Mucosa of stomach (tissue), 1 donor: ENCODE measurements around the gene SIRT7.

Experiments used
- H3K27me3 ChIP-seq: one replicate; pipeline ENCODE4 v1.7.0; 2013; ENCODE audit warnings: mild to moderate bottlenecking, low read length; ENCODE audit not compliant: control insufficient read depth, insufficient read depth
- H3K36me3 ChIP-seq: one replicate; pipeline ENCODE4 v1.7.0; 2013; ENCODE audit warnings: low read length; ENCODE audit not compliant: control insufficient read depth, insufficient read depth
- H3K4me1 ChIP-seq: one replicate; pipeline ENCODE4 v1.7.0; 2013; ENCODE audit warnings: mild to moderate bottlenecking, low read length; ENCODE audit not compliant: control insufficient read depth, insufficient read depth
- H3K4me3 ChIP-seq: one replicate; pipeline ENCODE4 v1.7.0; 2013; ENCODE audit warnings: low read length
- H3K9ac ChIP-seq: one replicate; pipeline ENCODE4 v1.7.0; 2013; ENCODE audit warnings: mild to moderate bottlenecking, low read length, moderate library complexity
- H3K9me3 ChIP-seq: one replicate; pipeline ENCODE4 v1.7.0; 2013; ENCODE audit warnings: mild to moderate bottlenecking, low read length, moderate library complexity; ENCODE audit not compliant: control insufficient read depth
- donor health status: Pancreatic carcinoma.

Gene SIRT7, protein sequence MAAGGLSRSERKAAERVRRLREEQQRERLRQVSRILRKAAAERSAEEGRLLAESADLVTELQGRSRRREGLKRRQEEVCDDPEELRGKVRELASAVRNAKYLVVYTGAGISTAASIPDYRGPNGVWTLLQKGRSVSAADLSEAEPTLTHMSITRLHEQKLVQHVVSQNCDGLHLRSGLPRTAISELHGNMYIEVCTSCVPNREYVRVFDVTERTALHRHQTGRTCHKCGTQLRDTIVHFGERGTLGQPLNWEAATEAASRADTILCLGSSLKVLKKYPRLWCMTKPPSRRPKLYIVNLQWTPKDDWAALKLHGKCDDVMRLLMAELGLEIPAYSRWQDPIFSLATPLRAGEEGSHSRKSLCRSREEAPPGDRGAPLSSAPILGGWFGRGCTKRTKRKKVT

DNA sequence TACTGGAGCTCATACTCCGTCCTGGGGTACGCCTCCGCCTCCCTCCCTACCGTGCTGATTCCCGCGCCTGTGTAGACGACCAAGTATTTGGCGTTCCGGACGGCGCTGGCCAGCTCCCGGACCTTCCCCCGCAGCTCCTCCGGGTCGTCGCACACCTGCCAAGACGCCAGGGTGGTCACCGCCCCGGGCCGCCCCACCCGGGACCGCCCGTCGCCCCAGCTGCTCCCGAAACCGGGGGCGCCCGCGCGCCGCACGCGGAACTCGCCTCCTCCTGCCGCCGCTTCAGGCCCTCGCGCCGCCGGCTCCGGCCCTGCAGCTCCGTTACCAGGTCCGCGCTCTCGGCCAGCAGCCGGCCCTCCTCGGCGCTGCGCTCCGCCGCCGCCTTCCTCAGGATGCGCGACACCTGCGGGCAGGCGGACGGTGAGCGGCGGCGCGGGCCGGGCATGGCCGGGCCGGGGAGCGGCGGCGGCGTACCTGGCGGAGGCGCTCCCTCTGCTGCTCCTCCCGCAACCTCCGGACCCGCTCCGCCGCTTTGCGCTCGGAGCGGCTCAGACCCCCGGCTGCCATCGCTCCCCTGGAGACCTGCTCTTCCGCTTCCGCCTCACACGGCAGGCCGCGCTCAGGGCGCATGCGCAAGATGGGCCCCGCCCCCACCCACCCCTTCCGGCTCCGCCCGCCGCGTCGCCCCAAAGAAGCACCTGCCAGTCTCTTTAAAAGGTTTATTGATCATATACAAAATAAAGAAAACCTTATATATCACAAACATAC is at the start of gene SIRT7:
TSS of gene SIRT7 (minus strand) at position 612 of the 768 bp plus-strand sequence. CDS start at position 567, 45 bp downstream.
- Histone ChIP-seq H3K4me1 (peaks cover 64% of the 10 kb centered on the region), H3K36me3 (peaks cover 36% of the 10 kb centered on the region), H3K9ac (peak within 1 kb of the TSS; percentile 67), H3K4me3 (peak within 1 kb of the TSS; percentile 28), H3K27me3 (no peaks in the 10 kb centered on the region), H3K9me3 (no peaks in the 10 kb centered on the region)

GRCh38 chr17:81967244-81967532 is 49.2 kb upstream of the SIRT7 start:
- H3K4me1 ChIP-seq: peaks cover 13% of the 10 kb centered on the region
- no peak overlapping the region for H3K9ac ChIP-seq
- no peak overlapping the region for H3K4me3 ChIP-seq
- no peaks in the 10 kb centered on the region for H3K9me3 ChIP-seq
- H3K36me3 ChIP-seq: no peaks in the 10 kb centered on the region
- H3K27me3 ChIP-seq: peaks cover 29% of the 10 kb centered on the region

DNA sequence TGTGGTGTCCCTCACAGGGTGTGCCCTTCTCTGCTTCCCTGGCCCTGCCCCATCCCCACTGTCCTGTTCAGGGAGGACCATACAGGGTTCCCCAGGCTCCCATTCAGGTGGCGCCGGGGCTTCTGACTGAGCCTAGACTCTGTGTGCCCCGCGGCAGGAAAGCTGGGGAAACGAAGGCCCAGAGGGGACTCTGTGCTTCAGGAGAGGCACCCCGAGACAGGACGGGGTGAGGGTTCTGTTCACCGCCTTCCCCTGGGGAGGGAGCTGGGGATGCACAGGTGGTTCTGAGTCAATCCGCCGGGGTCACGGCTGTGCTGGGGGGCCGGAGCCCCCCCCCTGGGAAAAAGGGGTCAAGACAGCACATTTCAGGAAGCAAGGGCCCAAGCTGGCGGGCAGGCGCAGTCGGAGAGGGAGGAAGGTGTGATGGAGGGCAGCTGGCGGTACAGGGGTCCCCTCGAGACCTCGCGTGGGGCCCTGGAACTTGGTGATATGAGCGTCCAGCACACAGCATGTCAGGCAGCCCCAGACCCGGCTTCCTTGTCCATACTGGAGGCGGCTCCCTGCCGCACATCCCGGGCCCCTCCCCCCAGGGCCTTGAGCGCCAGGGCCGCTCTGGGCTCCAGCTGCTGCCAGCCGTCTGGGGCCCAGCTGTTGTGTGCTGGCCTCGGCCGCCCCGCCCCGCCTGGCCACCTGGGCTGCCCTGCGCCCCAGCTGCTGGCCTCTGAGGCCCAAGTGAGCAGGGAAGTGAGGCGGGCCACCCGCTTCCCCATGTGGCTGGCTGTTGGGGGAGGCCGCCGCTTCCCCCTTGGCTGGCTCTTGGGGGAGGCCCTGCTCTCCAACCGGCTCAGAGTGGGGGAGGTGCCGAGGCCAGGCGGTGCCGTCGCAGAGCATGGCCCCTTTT is 48.6 kb upstream of the SIRT7 start:
- H3K9ac ChIP-seq: no peak overlapping the region
- peaks cover 35% of the 10 kb centered on the region for H3K27me3 ChIP-seq
- H3K36me3 ChIP-seq: no peaks in the 10 kb centered on the region
- peaks cover 13% of the 10 kb centered on the region for H3K4me1 ChIP-seq
- no peaks in the 10 kb centered on the region for H3K9me3 ChIP-seq
- no peak overlapping the region for H3K4me3 ChIP-seq

GRCh38 chr17:81964081-81964849 is 46.3 kb upstream of the SIRT7 start:
- Histone ChIP-seq H3K4me1 (peaks cover 19% of the 10 kb centered on the region), H3K36me3 (no peaks in the 10 kb centered on the region), H3K9me3 (no peaks in the 10 kb centered on the region), H3K9ac (no peak overlapping the region), H3K27me3 (peaks cover 49% of the 10 kb centered on the region), H3K4me3 (no peak overlapping the region)

DNA sequence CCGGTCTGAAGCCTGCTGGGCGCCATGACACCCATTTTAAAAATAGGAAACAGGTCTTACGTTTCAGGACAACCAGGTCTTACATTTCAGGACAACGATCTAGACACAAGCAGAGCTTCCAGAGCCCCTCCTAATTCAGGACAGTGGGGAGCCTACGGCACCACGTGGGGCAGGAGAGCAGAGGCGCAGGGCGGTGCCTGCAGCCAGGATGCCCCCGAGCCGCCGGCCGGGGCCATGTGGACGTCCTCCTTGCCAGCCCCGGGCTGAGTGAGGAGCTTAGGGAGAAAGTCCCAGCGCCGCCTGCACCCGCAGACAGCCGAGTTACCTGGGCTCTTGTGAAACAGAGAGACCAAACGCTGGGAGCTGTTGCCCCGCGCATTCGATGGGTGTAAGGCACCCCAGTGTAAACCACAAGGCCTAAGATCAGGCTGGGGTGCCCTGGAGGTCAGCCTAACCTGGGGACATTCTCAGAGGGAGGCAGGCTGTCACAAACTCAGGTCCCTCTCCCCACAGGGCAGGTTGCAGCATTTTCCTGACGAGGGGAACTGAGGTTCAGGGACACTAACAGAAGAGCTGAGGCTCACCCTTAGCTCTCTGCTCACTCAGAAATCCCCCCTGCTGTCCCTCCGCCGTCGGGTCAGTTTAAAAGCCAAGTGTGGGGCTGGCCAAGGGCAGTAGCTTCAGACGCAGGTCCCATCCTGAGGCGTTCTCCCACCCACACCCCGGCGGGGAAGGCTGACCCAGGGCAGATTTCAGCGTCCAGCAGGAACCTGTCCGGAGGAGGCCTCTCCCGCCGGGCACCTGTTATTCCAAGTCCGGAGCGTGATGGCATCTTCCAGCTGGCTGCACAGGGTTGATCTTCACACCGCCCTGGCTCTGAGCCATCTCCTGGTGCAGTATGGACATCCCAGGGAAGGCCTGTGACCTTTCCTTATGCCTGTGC is 44.8 kb upstream of the SIRT7 start:
- H3K4me1 ChIP-seq: peaks cover 14% of the 10 kb centered on the region
- peaks cover 63% of the 10 kb centered on the region for H3K27me3 ChIP-seq
- H3K9me3 ChIP-seq: no peaks in the 10 kb centered on the region
- no peaks in the 10 kb centered on the region for H3K36me3 ChIP-seq
- H3K4me3 ChIP-seq: no peak overlapping the region
- H3K9ac ChIP-seq: no peak overlapping the region

- Histone ChIP-seq H3K4me3 (no peak overlapping the region), H3K9ac (no peak overlapping the region), H3K36me3 (no peaks in the 10 kb centered on the region), H3K27me3 (peaks cover 64% of the 10 kb centered on the region), H3K9me3 (no peaks in the 10 kb centered on the region), H3K4me1 (peaks cover 6% of the 10 kb centered on the region)
Observed at GRCh38 chr17:81961521-81962498, 43.8 kb upstream of the SIRT7 start.

- H3K27me3 ChIP-seq: peaks cover 64% of the 10 kb centered on the region
- no peak within 1 kb of the TSS for H3K4me3 ChIP-seq
- no peaks in the 10 kb centered on the region for H3K9me3 ChIP-seq
- H3K9ac ChIP-seq: no peak within 1 kb of the TSS
- H3K36me3 ChIP-seq: no peaks in the 10 kb centered on the region
- H3K4me1 ChIP-seq: peaks cover 6% of the 10 kb centered on the region
Observed at GRCh38 chr17:81961087-81961511, 43.1 kb upstream of the SIRT7 start, which contains the start of gene NOTUM. TSS of gene NOTUM (minus strand) at chr17:81961187. CDS start at chr17:81960909, 278 bp downstream.

- Histone ChIP-seq H3K4me1 (peaks cover 6% of the 10 kb centered on the region), H3K27me3 (peaks cover 64% of the 10 kb centered on the region), H3K9me3 (no peaks in the 10 kb centered on the region), H3K36me3 (no peaks in the 10 kb centered on the region), H3K9ac (no peak overlapping the region), H3K4me3 (no peak overlapping the region)
Observed at GRCh38 chr17:81960130-81960958, 42.4 kb upstream of the SIRT7 start.

DNA sequence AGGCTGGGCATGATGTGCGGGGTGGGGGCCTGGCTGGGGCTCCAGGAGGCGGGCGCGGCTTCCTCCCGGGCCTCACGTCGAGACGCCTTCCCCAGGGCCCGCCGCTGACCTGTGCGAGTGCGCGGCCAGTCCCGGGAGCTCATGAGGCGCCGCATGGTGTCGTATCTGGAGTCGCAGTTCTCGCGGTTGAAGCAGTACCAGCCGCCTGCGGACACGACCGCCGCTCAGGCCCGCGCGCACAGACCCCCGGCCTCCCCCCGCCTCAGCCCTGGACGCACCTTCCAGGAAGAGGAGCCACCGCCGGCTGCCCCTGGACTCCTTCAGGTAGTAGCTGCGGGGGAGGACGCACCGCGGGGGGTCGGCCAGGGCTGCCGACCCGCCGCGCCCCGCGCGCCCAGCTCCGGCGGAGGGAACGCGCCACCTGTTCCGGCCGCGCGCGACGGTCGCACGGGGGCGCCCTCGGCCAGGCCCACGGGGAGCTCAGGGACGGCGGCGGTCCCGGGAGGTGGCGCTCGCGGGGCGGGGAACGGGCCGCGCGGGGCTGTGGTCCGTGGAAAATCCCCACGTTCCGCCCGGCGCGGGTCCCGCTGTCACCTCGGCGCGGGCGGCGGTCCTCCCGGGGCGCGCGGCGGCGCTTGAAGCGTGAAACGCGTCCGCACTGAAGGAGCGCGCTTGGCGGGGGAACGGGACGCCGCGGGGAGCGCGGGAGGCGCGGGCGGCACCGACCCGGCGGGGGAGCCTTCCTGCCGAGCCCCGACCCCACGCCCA is 41.6 kb upstream of the SIRT7 start:
- Histone ChIP-seq H3K9ac (no peak overlapping the region), H3K4me3 (no peak overlapping the region), H3K36me3 (no peaks in the 10 kb centered on the region), H3K9me3 (no peaks in the 10 kb centered on the region), H3K27me3 (peaks cover 64% of the 10 kb centered on the region), H3K4me1 (peaks cover 6% of the 10 kb centered on the region)
